VCaP (cell line): ENCODE data around the gene ANKRD33B.
"Not testable (repeated sequence)": the region's sequence is repeated elsewhere in the genome, so short reads cannot be mapped to it uniquely, and the experiment has no call there.

Experiments used
- H3K27ac ChIP-seq: fragments of 450-650 bp; 2 replicates; pipeline ENCODE4 v1.5.1; 2017
- TF ChIP-seq, protein P1 (sequence below): fragments of 450-650 bp; conservative IDR thresholded peaks from 2 replicates; pipeline ENCODE4 v1.5.1; 2017; ENCODE audit warnings: mild to moderate bottlenecking, moderate library complexity

ANKRD33B gene

DNA sequence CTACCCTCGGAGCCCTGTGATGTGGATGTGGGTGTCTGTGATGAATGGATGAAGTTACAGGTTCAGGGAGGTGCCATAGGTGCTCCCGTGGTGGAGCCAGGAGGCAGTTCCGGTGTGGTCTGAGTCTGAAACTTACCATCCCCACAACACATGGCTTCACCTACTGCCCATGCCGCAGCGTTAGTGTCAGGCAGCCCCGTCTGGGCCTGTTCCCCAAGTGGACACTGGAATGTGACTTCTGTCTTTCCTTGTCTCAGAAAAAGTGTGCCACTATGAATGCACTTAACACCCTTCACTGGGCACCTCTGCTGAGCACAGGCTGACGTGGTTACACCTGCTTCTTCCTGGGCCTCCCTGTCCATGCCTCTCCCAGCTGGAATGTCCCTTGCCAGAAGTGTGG lies 8.6 kb downstream of the ANKRD33B start:
- no peak overlapping the region for H3K27ac ChIP-seq
- TF ChIP-seq, protein P1, sequence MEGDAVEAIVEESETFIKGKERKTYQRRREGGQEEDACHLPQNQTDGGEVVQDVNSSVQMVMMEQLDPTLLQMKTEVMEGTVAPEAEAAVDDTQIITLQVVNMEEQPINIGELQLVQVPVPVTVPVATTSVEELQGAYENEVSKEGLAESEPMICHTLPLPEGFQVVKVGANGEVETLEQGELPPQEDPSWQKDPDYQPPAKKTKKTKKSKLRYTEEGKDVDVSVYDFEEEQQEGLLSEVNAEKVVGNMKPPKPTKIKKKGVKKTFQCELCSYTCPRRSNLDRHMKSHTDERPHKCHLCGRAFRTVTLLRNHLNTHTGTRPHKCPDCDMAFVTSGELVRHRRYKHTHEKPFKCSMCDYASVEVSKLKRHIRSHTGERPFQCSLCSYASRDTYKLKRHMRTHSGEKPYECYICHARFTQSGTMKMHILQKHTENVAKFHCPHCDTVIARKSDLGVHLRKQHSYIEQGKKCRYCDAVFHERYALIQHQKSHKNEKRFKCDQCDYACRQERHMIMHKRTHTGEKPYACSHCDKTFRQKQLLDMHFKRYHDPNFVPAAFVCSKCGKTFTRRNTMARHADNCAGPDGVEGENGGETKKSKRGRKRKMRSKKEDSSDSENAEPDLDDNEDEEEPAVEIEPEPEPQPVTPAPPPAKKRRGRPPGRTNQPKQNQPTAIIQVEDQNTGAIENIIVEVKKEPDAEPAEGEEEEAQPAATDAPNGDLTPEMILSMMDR, result no peak

DNA sequence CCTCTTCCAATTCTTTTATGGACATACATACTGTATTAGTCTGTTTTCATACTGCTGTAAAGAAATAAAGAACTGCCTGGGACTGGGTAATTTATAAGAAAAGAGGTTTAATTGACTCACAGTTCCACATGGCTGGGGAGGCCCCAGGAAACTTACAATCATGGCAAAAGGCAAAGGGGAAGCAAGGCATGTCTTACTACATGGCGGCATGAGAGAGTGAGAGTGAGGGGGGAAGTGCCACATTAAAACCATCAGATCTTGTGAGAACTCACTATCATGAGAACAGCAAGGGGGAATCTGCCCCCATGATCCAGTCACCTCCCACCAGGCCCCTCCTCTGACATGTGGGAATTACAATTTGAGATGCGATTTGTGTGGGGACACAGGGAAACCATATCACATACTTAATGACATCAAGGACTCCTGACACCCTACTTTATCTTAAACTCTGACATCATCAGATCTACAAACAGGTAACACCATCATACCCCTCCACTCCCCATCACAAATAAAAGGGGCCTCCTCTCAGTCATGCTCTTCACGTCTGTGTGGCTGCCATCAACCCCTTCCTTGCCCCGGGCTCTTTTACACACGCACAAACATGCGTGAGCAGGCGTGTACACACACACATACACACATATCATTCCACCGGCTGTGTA lies 9.7 kb downstream of the ANKRD33B start:
- no peak overlapping the region for H3K27ac ChIP-seq
- TF ChIP-seq, protein P1, result no peak

DNA sequence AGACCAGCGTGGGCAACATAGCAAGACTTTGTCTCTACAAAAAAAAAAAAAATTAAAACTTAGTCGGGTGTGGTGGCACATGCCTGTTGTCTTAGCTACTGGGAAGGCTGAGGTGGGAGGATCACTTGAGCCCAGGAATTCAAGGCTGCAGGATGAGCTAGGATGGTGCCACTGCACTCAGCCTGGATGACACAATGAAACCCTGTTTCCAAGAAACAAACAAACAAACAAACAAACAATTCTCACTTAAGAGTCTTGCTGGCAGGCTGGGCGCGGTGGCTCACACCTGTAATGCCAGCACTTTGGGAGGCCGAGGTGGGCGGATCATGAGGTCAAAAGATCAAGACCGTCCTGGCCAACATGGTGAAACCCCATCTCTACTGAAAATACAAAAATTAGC lies 11.0 kb downstream of the ANKRD33B start:
- H3K27ac ChIP-seq, result not testable (repeated sequence)

DNA sequence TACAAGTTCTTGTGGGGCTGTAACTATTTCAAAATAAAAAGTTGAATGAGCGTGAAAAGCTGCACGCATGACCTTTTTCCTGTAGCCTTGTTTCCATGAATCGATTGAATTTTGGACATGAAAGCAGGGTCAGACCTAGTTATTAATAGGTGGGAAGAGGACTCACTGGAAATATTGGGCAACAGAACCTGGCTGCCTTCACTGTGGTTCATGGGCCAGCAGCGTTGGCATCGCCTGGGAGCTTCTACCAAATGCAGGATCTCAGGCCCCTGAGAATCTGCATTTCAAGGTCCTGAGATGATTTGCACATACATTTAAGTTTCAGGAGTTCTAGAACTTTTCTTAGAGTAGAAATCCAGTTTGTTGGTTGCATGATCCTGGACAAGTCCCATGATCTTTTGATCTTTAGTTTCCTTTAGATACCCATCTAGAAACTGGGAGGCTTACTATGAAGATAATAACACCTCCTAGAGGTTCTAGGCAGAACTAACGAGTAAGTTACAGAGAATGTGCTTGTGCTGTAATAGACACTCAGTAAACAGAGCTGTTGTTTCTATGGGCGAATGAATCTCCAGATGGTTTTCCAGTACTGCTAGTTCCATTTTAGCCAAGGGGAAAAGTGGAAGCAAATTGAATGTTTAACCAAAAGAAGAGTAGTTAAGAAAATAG lies 12.4 kb downstream of the ANKRD33B start:
- TF ChIP-seq, protein P1, result no peak
- H3K27ac ChIP-seq, result no peak overlapping the region

DNA sequence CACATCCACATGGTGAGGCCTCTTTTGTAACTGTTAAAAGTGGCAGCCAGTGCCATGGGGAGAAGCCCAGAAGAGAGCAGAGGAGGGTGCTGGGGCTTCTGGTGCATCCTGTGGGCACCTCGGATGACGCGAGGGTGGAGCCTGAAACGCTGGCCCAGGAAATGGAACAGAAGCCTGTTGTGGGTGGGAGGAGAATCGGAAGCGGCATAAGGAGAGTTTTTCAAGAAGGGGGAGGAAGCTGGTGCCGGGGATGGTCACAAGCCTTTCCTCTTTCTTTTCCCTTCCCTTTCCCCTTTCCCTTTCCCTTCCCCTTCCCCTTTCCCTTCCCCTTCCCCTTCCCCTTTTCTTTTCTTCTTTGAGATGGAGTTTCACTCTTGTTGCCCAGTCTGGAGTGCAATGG lies 12.9 kb downstream of the ANKRD33B start:
- TF ChIP-seq, protein P1, result no peak
- no peak overlapping the region for H3K27ac ChIP-seq

DNA sequence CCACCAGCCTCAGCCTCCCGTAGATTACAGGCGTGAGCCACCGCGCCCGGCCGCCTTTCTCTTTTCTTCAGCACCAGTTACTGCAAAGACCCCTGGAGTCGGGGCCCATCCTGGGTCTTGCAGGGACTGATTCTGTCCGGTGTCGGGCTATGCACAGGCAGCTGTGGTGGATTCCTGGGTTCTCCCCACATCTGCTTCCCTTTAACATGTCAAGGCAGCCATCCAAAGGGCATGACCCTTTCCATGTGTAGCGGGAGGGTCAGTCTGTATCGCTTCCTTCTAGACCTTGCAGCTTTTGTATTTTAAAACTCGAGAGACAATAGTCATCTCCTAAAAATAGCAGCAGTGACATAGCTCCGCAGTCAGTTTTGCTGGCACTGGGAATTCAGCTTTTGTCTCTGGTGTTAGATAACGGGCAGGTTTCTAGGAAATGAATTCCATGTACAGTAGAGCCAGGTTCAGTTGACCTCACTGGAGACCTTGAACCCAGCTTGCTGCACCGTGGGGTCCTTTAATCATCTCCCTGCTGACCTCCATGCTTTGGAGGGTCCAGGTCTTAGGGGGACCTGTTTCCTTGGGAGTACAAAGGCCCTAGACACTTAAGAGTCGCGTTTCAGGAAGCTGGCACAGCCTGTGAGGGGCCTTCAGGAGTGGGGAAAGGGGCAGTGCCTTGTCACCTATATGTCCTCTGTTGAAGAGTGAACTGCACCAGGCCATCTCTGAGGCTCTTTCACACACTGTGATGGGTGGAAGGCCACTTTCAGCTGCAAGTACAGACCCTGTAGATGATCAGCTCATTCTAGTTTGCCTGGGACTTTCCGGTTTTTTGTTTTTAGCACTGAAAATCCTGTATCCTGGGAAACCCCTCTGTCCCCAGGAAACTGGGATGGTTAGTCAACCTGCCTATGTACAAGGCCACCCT lies 13.8 kb downstream of the ANKRD33B start:
- H3K27ac ChIP-seq, result no peak overlapping the region
- TF ChIP-seq, protein P1, result no peak

DNA sequence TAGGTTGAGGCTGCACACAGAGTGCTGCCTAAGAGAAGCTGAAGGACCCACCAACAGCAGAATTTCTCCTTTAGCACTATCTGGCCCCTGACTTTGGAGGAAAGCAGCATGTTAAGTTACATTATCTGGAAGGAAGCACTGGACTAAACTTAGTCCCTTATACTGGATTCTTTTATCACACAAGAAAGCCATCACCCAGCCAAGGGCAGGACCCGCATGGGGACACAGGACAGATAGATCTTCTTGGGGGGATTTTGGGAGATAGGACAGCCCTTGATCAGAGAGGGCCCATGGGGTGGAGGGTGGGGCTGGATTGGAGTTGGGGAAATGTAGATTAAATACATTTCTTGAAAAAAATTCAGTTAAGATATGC lies 14.4 kb downstream of the ANKRD33B start:
- no peak overlapping the region for H3K27ac ChIP-seq
- TF ChIP-seq, protein P1, result no peak
